HCT116 (cell line): ENCODE measurements around the gene MRPL20. TPM values are rescaled to one million over a fixed set of nuclear protein-coding genes. Genes with fewer than 3 reads are reported as not detected.
"Not testable (repeated sequence)": the region's sequence is repeated elsewhere in the genome, so short reads cannot be mapped to it uniquely, and the experiment has no call there.

Experiments used
- ATAC-seq: fragments of 200-7000 bp; cut with Tn5 transposase; 2 replicates; pipeline ENCODE4 v1.9.1; 2020; ENCODE audit warnings: mild to moderate bottlenecking, moderate library complexity
- BruUV-seq: library from RNA; stranded (reverse); fragments of 400-500 nt; replicated peaks from 2 replicates; lab custom pipeline; 2021; lab: Mats Ljungman, UMichigan
- CTCF ChIA-PET: fragments of 300-600 bp; sonication (Branson Sonifier 250); formaldehyde crosslinking; loops from one replicate; lab custom pipeline; 2021; ENCODE audit warnings: antibody characterized with exemption; lab: Charles Lee
- POLR2A ChIA-PET: fragments of 300-600, 350-600 bp; sonication (Branson Sonifier 250); formaldehyde crosslinking; loops from one replicate; lab custom pipeline; 2021; ENCODE audit warnings: antibody characterized with exemption; lab: Charles Lee
- RAD21 ChIA-PET, 2 experiments: fragments of 300-600 bp; sonication (Branson Sonifier 250); formaldehyde crosslinking; loops; one replicate each; lab custom pipeline; 2023; ENCODE audit warnings: low total read pairs in 2 of 2; ENCODE audit not compliant: uncharacterized antibody in 2 of 2, unreplicated experiment in 2 of 2, low non-redundant PET in 1 of 2; lab: Charles Lee
- DNase-seq: peaks from one replicate; pipeline ENCODE4 v3.0.0-alpha.2; 2010; ENCODE audit warnings: low read depth, low spot score
- H2AFZ ChIP-seq: fragments of 200-600 bp; shearing (Covaris generic), sonication (generic); 2 replicates; pipeline ENCODE4 v1.6.1; 2017; ENCODE audit warnings: low read depth, mixed run types, mixed read lengths, antibody characterized with exemption, low read length; ENCODE audit not compliant: poor library complexity, severe bottlenecking
- H3K27ac ChIP-seq: 2 replicates; pipeline ENCODE4 v1.5.1; 2012; ENCODE audit warnings: low read depth, low read length
- H3K27me3 ChIP-seq: fragments of 200-600 bp; sonication (generic); 2 replicates; pipeline ENCODE4 v1.6.1; 2016; ENCODE audit warnings: mixed run types, low read length, mixed read lengths; ENCODE audit not compliant: insufficient read depth
- H3K36me3 ChIP-seq, 2 experiments: fragments of 200-500 bp in 1 of 2; fragments of 200-600 bp in 1 of 2; sonication (Bioruptor generic) in 1 of 2; sonication (generic) in 1 of 2; 2 replicates each; pipeline versions ENCODE4 v1.5.1 to v1.6.1; 2014 to 2016; ENCODE audit warnings: low read length in 2 of 2, inconsistent platforms in 1 of 2, mixed read lengths in 1 of 2, mixed run types in 1 of 2; ENCODE audit not compliant: insufficient read depth in 2 of 2, control insufficient read depth in 1 of 2
- H3K4me1 ChIP-seq, 2 experiments: fragments of 200-600 bp in 1 of 2; sonication (generic) in 1 of 2; 2 replicates each; pipeline versions ENCODE4 v1.5.1 to v1.6.1; 2012 to 2017; ENCODE audit warnings: low read length in 2 of 2, inconsistent platforms in 1 of 2, mild to moderate bottlenecking in 1 of 2, mixed read lengths in 1 of 2, mixed run types in 1 of 2, moderate library complexity in 1 of 2; ENCODE audit not compliant: insufficient read depth in 2 of 2, control insufficient read depth in 1 of 2
- H3K4me2 ChIP-seq: fragments of 200-600 bp; sonication (generic); 2 replicates; pipeline ENCODE4 v1.6.1; 2017; ENCODE audit warnings: mixed run types, low read length, mixed read lengths
- H3K4me3 ChIP-seq, 2 experiments: fragments of 200-600 bp in 1 of 2; sonication (generic) in 1 of 2; replicated peaks in 1 of 2; 2 replicates each; pipeline ENCODE4 v1.5.1; 2011 to 2016; ENCODE audit warnings: low read length in 2 of 2, control low read depth in 1 of 2, low read depth in 1 of 2, mild to moderate bottlenecking in 1 of 2, mixed read lengths in 1 of 2, mixed run types in 1 of 2
- H3K79me2 ChIP-seq: fragments of 200-600 bp; sonication (generic); 2 replicates; pipeline ENCODE4 v1.6.1; 2017; ENCODE audit warnings: mild to moderate bottlenecking, mixed run types, low read length, moderate library complexity, mixed read lengths; ENCODE audit not compliant: insufficient read depth
- H3K9ac ChIP-seq: fragments of 200-600 bp; sonication (generic); 2 replicates; pipeline ENCODE4 v1.6.1; 2016; ENCODE audit warnings: low read length, mixed read lengths
- H3K9me2 ChIP-seq: fragments of 200-600 bp; sonication (generic), shearing (Covaris generic); 2 replicates; pipeline ENCODE4 v1.6.1; 2017; ENCODE audit warnings: mixed run types, mild to moderate bottlenecking, moderate library complexity; ENCODE audit not compliant: insufficient read depth
- H3K9me3 ChIP-seq, 2 experiments: fragments of 200-500 bp in 1 of 2; fragments of 200-600 bp in 1 of 2; sonication (Bioruptor generic) in 1 of 2; sonication (generic) in 1 of 2; 2 replicates each; pipeline ENCODE4 v1.6.1; 2014 to 2017; ENCODE audit warnings: low read length in 2 of 2, mixed read lengths in 2 of 2, inconsistent platforms in 1 of 2, low read depth in 1 of 2, mild to moderate bottlenecking in 1 of 2, mixed run types in 1 of 2, moderate library complexity in 1 of 2; ENCODE audit not compliant: control insufficient read depth in 1 of 2, insufficient read depth in 1 of 2
- H4K20me1 ChIP-seq: fragments of 200-600 bp; sonication (generic), shearing (Covaris generic); 2 replicates; pipeline ENCODE4 v1.6.1; 2017; ENCODE audit warnings: mixed run types, mild to moderate bottlenecking, moderate library complexity; ENCODE audit not compliant: insufficient read depth
- EGR1 ChIP-seq: IDR thresholded peaks from 2 replicates; pipeline ENCODE4 v1.6.1; 2012; ENCODE audit warnings: low read depth
- EZH2 ChIP-seq: fragments of 200-600 bp; sonication (generic); IDR thresholded peaks from 2 replicates; pipeline ENCODE4 v1.6.1; 2017; ENCODE audit warnings: antibody characterized with exemption, mixed run types
- SIN3A ChIP-seq: IDR thresholded peaks from 2 replicates; pipeline ENCODE4 v1.6.1; 2012; ENCODE audit warnings: low read depth
- intact Hi-C: fragments of 100-400 bp; cut with micrococcal nuclease; formaldehyde crosslinking; loops from 2 replicates; pipeline ENCODE4 v1.10.0; 2022
- total RNA-seq: library from RNA; stranded (reverse); gene quantifications from one replicate; pipeline ENCODE4 v1.2.1, GENCODE V29; 2021; ENCODE audit not compliant: unreplicated experiment
- TF ChIP-seq, protein P1 (sequence below), 3 experiments: fragments of 200-600 bp in 1 of 3; sonication (generic) in 1 of 3; IDR thresholded peaks in 2 of 3; conservative IDR thresholded peaks in 1 of 3; 2 replicates each; pipeline ENCODE4 v1.5.1; 2012 to 2017; ENCODE audit warnings: low read depth in 2 of 3, low read length in 2 of 3, antibody characterized with exemption in 1 of 3, borderline replicate concordance in 1 of 3, control low read depth in 1 of 3, mild to moderate bottlenecking in 1 of 3, mixed read lengths in 1 of 3, mixed run types in 1 of 3, moderate library complexity in 1 of 3; ENCODE audit not compliant: insufficient read depth in 1 of 3

The MRPL20 gene
- total RNA-seq, 1 experiment from 2014 or later = 131 TPM

DNA sequence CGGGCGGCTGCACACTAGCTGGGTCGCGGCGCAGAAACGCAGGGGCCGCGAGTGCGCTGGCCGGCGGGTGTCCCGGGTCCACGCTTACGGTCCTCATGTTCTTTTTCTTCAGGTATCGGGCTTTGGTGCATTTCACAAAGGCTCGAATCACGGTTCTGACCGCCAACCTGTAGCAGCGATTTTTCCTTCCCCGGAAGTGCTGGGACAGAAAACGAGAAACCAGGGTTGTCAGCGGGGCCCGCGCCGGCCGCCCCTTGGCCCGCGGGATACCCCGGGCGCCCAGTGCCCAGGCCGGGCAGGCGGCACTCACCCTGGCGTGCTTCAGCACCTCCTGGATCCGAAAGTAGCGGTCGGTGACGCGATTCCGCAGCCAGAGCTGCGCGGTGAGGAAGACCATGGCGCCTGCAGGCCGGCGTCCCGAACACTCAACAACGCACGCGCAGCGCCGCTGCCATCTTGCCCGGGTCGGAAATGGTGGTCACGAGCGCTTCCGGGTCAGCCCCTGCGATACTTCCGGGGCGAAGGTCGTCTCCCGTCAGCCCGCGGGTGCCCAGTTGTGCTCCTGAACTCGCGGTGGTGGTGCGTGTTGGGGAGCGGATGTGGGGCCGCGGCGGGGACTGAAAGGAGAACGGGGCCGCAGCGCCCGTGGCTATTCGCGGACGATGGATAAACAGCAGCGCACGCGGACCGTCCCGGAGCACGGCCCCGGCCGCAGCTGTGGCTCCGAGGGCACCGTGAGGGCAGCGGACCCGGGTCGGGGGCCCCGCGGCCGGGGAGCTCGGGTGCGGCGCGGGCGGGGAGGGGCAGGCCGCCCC, at the start of gene MRPL20 (continued):
- TF ChIP-seq, protein P1, sequence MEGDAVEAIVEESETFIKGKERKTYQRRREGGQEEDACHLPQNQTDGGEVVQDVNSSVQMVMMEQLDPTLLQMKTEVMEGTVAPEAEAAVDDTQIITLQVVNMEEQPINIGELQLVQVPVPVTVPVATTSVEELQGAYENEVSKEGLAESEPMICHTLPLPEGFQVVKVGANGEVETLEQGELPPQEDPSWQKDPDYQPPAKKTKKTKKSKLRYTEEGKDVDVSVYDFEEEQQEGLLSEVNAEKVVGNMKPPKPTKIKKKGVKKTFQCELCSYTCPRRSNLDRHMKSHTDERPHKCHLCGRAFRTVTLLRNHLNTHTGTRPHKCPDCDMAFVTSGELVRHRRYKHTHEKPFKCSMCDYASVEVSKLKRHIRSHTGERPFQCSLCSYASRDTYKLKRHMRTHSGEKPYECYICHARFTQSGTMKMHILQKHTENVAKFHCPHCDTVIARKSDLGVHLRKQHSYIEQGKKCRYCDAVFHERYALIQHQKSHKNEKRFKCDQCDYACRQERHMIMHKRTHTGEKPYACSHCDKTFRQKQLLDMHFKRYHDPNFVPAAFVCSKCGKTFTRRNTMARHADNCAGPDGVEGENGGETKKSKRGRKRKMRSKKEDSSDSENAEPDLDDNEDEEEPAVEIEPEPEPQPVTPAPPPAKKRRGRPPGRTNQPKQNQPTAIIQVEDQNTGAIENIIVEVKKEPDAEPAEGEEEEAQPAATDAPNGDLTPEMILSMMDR (IDR thresholded peaks at IDR 0.05 in 2 of 3, conservative IDR thresholded peaks at IDR 0.05 in 1 of 3; ENCODE audit: borderline replicate concordance in 1 of 3, insufficient read depth in 1 of 3, low read depth in 2 of 3, low read length in 2 of 3) = no peak
- TF ChIP-seq SIN3A (no peak), EZH2 (no peak), EGR1 (no peak)
- TF ChIP-seq, all 23 proteins: peak for 4

DNA sequence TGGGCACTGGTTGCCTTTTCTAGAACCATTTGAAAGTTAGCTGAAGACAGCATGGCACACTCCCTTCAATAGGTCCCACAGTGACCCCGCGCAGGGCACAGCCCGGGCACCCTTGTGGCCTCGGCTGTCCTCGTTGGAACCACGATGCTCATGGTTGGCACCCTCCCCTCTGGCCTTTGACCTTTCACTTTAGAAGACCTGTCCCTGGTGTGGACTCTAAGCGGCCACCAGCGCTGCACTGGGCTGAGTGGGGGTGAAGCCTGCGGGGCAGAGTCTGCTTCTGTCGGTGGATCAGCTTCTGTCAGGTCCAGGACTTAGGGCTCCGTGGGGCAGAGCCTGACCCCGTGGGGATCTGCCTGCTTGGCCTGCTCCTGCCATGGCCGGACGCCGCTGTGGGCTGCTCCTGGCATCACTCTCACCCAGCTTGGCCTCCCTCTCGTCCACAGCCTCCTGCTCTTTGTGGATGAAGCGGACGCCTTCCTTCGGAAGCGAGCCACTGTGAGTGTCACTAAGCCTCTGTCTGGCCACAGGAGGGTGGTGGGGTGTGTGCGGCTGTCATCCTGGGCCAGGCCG, 49.7 kb upstream of the MRPL20 start:
- ATAC-seq, H3K4me1 ChIP-seq, RAD21 ChIA-PET, H3K36me3 ChIP-seq, H3K79me2 ChIP-seq, H3K27ac ChIP-seq, H3K27me3 ChIP-seq, BruUV-seq, H4K20me1 ChIP-seq, H3K9me3 ChIP-seq, H3K9me2 ChIP-seq, H3K4me3 ChIP-seq, H3K4me2 ChIP-seq, POLR2A ChIA-PET, DNase-seq, H2AFZ ChIP-seq, H3K9ac ChIP-seq, CTCF ChIA-PET, intact Hi-C loops: not testable (repeated sequence)

DNA sequence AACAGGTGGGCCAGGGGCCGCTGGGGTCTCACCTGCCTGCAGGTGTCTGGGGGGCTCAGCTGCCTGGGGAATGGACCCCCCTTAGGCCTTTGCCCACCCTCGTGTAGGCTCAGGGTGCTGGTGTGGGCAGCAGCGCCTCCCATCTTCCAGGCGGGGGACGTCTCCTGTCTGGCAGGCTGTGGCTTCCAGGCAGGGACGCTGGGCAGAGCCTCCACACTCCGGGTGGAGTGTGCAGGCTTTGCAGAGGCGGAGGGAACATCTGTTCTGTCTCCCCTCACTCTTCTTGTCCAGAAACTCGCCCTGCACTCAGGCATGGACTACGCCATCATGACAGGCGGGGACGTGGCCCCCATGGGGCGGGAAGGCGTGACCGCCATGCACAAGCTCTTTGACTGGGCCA, 48.8 kb upstream of the MRPL20 start:
- BruUV-seq, DNase-seq, H3K27ac ChIP-seq, H3K9me2 ChIP-seq, H2AFZ ChIP-seq, intact Hi-C loops, H3K4me3 ChIP-seq, POLR2A ChIA-PET, H3K36me3 ChIP-seq, H4K20me1 ChIP-seq, H3K79me2 ChIP-seq, H3K4me2 ChIP-seq, RAD21 ChIA-PET, H3K9me3 ChIP-seq, H3K4me1 ChIP-seq, H3K27me3 ChIP-seq, CTCF ChIA-PET, H3K9ac ChIP-seq: not testable (repeated sequence)
- peak; percentile 46; the same call in 1 of the 2 replicates for ATAC-seq
